Melanocyte of skin (primary cell): Measurements from ENCODE around the gene KIF27. TPM values are rescaled to one million over a fixed set of nuclear protein-coding genes. Genes with fewer than 3 reads are reported as not detected.

Experiments
- total RNA-seq, 2 donors: library from RNA; depleted of rRNA; stranded (reverse); fragments of >200 nt; gene quantifications; 2 replicates each; pipeline ENCODE4 v1.2.3, GENCODE V29; 2012

Gene KIF27
- 1 to 10 TPM; 2.0 to 2.8 TPM for total RNA-seq

GRCh38 chr9:83920927-83921707 lies at the start of gene KIF27:
KIF27 (minus strand) TSS chr9:83921432; CDS start chr9:83915591, 5,841 bp downstream.

GRCh38 chr9:83817356-83818278 lies 103.6 kb downstream of the KIF27 start, which contains the start of gene GKAP1:
GKAP1 (minus strand) TSS chr9:83817769; CDS start chr9:83806517, 11,252 bp downstream.

Other genes with a start within 250 kb of the KIF27 start
- 100 to 1,000 TPM; 120 to 131 TPM for gene UBQLN1, start 213.5 kb downstream of the KIF27 start, total RNA-seq
- gene GKAP1, start 103.7 kb downstream of the KIF27 start, total RNA-seq = under 1 TPM; 0.33 to 0.34 TPM
- 100 to 1,000 TPM; 491 to 614 TPM for gene HNRNPK, start 58.8 kb upstream of the KIF27 start, total RNA-seq
- 10 to 100 TPM in 1 of 2 donors, 1 to 10 TPM in 1; 4.8 to 11.7 TPM for gene RMI1, start 59.4 kb upstream of the KIF27 start, total RNA-seq